GM04504 (cell line): ENCODE results near the gene ADAMTS2.
A peak's percentile ranks its signal among the peaks of the same experiment; 100 is the strongest.
"Not testable (repeated sequence)": the region's sequence is repeated elsewhere in the genome, so short reads cannot be mapped to it uniquely, and the experiment has no call there.

ENCODE experiments used
- DNase-seq: peaks from one replicate; pipeline ENCODE4 v3.0.0-alpha.2; 2012; ENCODE audit warnings: low read depth

Gene ADAMTS2

DNA sequence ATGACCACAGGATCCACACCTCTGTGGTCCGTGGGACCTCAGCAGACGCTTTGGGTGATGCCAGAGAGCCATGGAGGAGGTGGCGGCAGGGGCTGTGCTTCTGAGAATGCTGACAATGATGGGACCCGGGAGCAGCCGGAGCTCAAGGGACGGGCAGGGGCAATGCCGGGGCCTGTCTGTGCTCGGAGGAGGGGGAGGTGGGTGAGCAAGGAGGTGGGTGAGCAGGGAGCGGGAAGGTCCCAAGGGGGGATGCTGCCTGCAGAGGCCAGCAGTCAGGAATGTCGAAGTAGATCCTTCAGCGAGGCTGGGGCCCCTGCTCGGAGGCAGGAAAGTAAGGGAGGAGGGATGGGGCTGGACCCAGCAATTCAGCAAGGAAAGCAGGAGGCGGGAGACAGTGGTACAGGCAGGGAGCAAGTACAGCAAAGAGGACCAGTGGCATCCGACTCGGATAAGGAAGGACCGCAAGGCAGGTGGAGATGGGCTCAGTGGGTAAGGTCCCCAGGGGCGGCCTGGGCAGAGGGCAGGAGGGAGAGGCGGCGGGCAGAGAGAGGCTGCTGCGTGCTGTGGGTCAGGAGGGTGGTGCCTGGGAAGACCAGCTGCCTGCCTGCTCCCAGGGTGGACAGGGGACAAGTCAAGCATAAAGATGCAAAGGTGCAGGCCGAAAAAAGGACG lies 49.0 kb downstream of the ADAMTS2 start:
- no peak for DNase-seq

- no peak for DNase-seq
Measured at GRCh38 chr5:179295778-179296149, 49.5 kb downstream of the ADAMTS2 start.

DNA sequence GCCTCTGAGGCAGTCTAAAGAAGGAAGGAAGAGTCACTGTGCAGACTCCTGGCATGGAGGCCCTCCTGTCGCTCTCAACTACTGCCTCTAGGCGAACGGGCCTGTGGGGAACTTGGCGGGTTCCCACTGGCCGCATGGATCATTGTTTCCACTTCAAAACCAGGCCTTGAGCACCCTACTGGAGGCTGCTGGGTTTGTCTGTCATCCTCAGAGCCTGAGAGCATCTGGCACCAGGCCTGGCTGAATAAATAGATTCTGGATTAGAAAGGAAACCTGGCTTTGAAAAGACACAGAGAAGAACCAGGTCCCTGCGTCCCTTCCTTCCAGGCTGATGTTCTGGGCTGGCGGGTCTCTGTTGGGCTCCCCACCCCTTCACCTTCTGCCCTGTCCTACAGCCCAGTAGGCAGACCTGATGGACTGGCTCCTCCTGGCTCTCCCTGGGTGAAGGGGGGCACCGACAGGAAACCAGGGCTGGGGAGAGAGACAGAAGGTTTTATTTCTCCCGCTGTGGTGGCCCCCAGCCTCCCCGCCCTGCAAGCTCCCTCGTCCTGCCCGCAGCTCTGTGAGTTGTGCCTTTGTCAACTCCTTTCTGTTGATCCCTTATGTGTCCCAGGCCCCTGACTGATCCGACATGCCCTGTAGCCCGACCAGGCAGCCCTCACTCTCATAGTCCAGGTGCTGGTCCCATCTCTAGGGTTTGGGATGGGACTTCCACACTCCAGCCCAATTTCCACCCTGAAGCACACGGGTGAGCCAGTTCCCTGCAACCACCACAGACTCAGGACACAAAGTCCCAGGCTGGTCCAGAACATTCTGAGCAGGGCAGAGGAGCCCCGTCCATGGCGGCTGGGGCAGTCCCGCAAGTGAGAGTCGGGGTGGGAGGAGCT lies 50.1 kb downstream of the ADAMTS2 start:
- peak; percentile 79 for DNase-seq

- DNase-seq, result no peak
Measured at GRCh38 chr5:179294131-179294780, 51.0 kb downstream of the ADAMTS2 start.

GRCh38 chr5:179292681-179293635 lies 52.3 kb downstream of the ADAMTS2 start:
- DNase-seq, result peak; percentile 44

- no peak for DNase-seq
Measured at GRCh38 chr5:179292202-179292601, 53.1 kb downstream of the ADAMTS2 start.

- DNase-seq, result no peak
Measured at GRCh38 chr5:179290681-179291540, 54.4 kb downstream of the ADAMTS2 start.

DNA sequence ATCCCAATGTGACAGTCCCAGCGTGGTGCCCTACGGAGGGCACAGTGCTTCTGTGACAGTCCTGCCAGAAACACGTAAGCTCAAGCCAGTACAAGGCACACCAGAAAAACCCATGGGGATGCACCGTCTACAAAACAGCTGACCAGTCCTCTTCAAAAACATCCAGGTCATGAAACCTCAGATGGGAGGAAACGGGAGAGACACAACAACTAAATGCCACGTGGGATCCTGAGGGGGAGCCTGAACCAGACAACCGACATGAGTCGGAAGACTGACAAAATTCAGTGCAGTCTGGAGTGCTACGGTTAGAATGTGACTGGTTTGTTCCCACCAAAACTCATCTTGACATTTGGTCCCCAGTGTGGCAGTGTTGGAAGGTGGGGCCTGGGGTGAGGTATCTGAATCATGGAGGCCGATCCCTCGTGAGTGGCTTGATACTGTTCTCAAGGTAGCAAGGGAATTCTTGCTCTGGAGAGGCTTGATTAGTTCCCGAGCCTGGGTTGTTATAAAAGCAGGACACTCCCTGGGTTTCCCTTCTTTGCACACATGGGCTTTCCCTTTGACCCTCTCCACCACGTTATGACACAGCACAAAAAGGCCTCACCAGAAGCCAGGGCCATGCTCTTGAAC lies 55.4 kb downstream of the ADAMTS2 start:
- no peak for DNase-seq

- DNase-seq, result no peak
Measured at GRCh38 chr5:179288809-179289185, 56.5 kb downstream of the ADAMTS2 start.

- no peak for DNase-seq
Measured at GRCh38 chr5:179288101-179288808, 57.0 kb downstream of the ADAMTS2 start.

DNA sequence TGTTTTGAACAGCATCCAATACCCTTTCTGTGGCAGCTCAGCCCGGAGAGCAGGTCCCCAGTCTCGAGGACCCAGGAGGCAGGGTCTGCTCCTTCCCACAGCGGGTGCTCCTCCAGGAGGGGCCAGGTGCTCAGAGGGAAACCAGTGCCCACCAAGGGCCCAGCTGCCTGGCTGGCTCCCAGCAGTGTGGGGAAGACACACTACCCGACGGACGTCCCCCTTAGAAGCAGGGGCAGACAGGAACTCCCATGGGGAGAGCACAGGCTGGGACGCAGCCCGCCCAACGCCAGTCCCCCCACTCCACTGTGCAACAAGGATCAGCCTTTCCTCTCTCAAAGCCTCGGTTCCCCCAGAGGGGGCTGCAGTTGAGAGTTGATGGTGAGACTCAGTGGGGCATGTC lies 57.6 kb downstream of the ADAMTS2 start:
- DNase-seq, result no peak

GRCh38 chr5:179287071-179287470 lies 58.2 kb downstream of the ADAMTS2 start:
- DNase-seq, result no peak

DNA sequence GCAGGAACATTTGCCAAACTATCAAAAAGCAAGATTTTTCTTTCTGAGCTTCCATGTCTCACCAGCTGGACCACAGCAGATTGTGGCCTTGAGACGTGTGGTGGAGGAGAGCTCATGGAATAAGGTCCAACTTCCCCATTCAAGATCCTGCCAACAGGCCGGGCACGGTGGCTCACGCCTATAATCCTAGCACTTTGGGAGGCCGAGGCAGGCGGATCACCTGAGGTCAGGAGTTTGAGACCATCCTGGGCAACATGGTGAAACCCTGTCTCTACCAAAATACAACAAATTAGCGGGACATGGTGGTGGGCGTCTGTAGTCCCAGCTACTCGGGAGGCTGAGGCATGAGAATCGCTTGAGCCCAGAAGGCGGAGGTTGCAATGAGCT lies 59.5 kb downstream of the ADAMTS2 start:
- not testable (repeated sequence) for DNase-seq

DNA sequence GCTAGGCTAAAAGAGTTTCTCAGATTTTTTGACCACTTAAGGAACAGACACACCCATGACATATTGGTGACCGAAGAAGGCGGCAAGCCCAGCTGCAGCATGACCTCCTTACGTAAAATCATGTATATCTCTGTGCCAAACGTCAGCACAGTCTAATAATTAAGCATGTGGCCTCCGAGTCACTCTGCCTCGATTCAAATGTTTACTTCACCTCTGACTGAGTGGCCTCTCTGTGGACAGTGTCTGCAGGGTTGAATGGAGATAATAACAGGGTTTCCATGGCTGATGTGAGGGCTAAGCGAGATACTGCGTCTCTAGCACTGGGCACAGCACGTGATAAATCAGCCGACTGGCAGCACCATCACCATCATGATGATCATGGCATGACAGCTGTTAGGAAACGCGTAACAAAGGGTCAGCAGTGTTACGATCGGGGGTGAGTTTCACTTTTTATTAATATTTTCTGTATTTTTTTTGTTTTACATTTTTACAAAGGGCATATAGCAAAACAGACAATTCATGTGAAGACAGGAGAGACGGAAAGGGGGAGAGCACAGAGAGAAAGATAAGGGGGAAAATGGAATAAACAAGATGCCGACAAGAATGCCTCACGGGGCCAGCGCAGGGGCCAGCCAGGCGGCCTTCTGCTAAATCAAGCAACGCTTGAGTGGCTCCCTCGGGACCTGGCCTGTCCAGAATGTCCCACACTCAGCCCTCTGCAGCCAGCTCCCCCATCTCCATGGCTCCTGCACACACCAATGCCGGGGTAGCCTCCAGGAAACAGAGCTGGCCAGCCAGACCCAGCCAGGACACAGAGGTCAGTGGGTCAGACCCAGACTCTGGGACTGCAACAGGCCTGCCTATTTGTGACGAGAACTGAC lies 60.3 kb downstream of the ADAMTS2 start:
- no peak for DNase-seq

GRCh38 chr5:179283908-179284307 lies 61.4 kb downstream of the ADAMTS2 start:
- not testable (repeated sequence) for DNase-seq

GRCh38 chr5:179281694-179282093 lies 63.6 kb downstream of the ADAMTS2 start:
- no peak for DNase-seq

GRCh38 chr5:179280095-179280490 lies 65.2 kb downstream of the ADAMTS2 start:
- DNase-seq, result no peak

GRCh38 chr5:179279347-179280094 lies 65.7 kb downstream of the ADAMTS2 start:
- no peak for DNase-seq
